Glutamatergic neuron (in vitro differentiated cells): ENCODE measurements around the gene CMPK1. TPM values are rescaled to one million over a fixed set of nuclear protein-coding genes. Genes with fewer than 3 reads are reported as not detected.

Experiments
- DNase-seq: peaks from one replicate; pipeline ENCODE4 v3.0.0; 2022
- H3K27ac Mint-ChIP-seq: one replicate; pipeline ENCODE4 v1.8.0; 2020; ENCODE audit warnings: mild to moderate bottlenecking, mixed read lengths, inconsistent platforms; ENCODE audit not compliant: unreplicated experiment
- H3K27me3 Mint-ChIP-seq: one replicate; pipeline ENCODE4 v1.8.0; 2020; ENCODE audit warnings: mild to moderate bottlenecking, moderate library complexity, mixed read lengths, inconsistent platforms; ENCODE audit not compliant: unreplicated experiment
- H3K36me3 Mint-ChIP-seq: one replicate; pipeline ENCODE4 v1.8.0; 2020; ENCODE audit warnings: mild to moderate bottlenecking, mixed read lengths, inconsistent platforms; ENCODE audit not compliant: unreplicated experiment
- H3K4me1 Mint-ChIP-seq: one replicate; pipeline ENCODE4 v1.8.0; 2020; ENCODE audit warnings: mild to moderate bottlenecking, low read depth, mixed read lengths, inconsistent platforms; ENCODE audit not compliant: unreplicated experiment
- H3K4me3 Mint-ChIP-seq: one replicate; pipeline ENCODE4 v1.8.0; 2020; ENCODE audit warnings: mild to moderate bottlenecking, mixed read lengths, inconsistent platforms; ENCODE audit not compliant: unreplicated experiment
- H3K9me3 Mint-ChIP-seq: one replicate; pipeline ENCODE4 v1.8.0; 2020; ENCODE audit warnings: mild to moderate bottlenecking, moderate library complexity, mixed read lengths, inconsistent platforms; ENCODE audit not compliant: unreplicated experiment
- CTCF ChIP-seq: fragments of 200-600 bp; sonication (generic); IDR thresholded peaks from one replicate; pipeline ENCODE4 v1.5.0; 2021; ENCODE audit not compliant: partially characterized antibody, unreplicated experiment
- total RNA-seq: library from RNA; stranded (reverse); fragmentation: NEBNext Ultra II Directional; extraction: Animal tissue kit (Norgen Biotek cat#: 25700); gene quantifications from one replicate; pipeline ENCODE4 v1.2.1, GENCODE V29; 2021; ENCODE audit not compliant: unreplicated experiment

CMPK1 gene
- total RNA-seq, 1 donor from 2014 or later: 60.4 TPM

DNA sequence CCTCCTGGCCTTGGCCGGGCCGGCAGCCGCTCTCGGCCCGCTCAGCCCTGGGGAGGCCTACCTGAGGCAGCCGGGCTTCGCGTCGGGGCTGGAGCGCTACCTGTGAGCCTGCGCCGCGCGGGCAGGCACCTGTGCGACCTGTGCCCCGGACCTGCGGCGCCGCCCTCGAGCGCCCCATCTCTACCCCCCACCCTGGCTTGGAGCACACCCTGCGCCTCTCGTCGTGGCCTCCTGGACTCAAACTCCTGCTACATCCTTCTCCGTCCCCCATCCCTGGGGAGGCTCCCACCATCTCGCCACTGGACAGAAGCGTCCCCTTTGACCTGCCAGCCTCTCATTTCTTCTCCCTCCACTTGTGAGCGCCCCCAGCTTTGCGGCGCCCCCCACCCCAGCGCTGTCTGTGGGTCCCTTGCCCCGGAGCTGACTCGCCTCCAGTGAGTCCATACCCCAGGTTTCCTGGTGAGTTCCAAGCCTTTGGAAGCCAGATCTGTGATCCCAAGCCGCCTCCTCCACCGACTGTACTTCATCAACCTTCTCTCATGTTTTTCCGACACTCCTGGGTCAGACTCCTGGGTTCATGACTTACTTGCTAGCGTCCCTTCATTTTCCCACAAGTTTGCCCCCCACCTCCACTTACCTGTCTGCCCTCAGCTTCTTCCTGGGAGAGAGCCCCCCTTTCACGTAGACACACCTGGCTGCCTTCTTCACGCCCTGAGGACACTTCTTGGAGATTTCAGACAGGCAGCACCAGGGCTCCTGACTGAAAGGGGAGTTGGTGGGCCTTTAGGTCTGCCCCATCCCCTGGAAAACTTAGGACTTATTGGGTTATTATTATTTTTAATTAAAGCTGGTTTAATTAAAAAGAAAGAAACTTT, 83.8 kb downstream of the CMPK1 start:
- Mint-ChIP-seq H3K27me3 (peaks cover 30% of the 10 kb centered on the region), H3K9me3 (peaks cover 8% of the 10 kb centered on the region), H3K4me3 (peak overlapping the region; percentile 17), H3K27ac (no peak overlapping the region), H3K36me3 (no peaks in the 10 kb centered on the region), H3K4me1 (no peaks in the 10 kb centered on the region)
- no peak for DNase-seq
- TF ChIP-seq CTCF: no peak

GRCh38 chr1:47418122-47418521, 84.5 kb downstream of the CMPK1 start:
- no peak for DNase-seq
- TF ChIP-seq CTCF: no peak
- Mint-ChIP-seq H3K27ac (no peak overlapping the region), H3K4me1 (no peaks in the 10 kb centered on the region), H3K4me3 (no peak overlapping the region), H3K36me3 (no peaks in the 10 kb centered on the region), H3K27me3 (peaks cover 30% of the 10 kb centered on the region), H3K9me3 (peaks cover 8% of the 10 kb centered on the region)

- no peaks in the 10 kb centered on the region for H3K36me3 Mint-ChIP-seq
- H3K27me3 Mint-ChIP-seq: peaks cover 33% of the 10 kb centered on the region
- no peak for TF ChIP-seq CTCF
- peaks cover 8% of the 10 kb centered on the region for H3K9me3 Mint-ChIP-seq
- no peak overlapping the region for H3K27ac Mint-ChIP-seq
- no peak for DNase-seq
- no peak overlapping the region for H3K4me3 Mint-ChIP-seq
- H3K4me1 Mint-ChIP-seq: no peaks in the 10 kb centered on the region
Measured at GRCh38 chr1:47418681-47419325, 85.2 kb downstream of the CMPK1 start.

DNA sequence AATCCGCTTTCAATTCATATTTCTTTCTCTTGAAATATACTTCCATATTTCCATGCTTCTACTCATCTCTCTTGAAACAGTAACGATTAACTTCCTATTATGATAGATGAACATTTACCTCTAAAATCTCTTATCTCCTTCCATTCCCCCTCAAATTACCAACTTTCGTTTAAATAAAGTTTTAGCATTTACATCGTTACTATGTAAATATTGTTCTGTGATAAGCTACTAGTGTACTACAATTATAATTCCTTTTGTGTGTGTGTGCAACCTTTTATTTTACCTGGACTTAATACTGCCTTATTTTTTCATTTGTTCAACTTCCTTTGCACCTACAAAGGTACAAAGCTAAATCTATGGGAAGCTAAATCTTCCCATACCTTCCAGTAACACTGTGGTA, 87.0 kb downstream of the CMPK1 start:
- no peaks in the 10 kb centered on the region for H3K4me1 Mint-ChIP-seq
- no peak for DNase-seq
- H3K9me3 Mint-ChIP-seq: peaks cover 6% of the 10 kb centered on the region
- no peaks in the 10 kb centered on the region for H3K36me3 Mint-ChIP-seq
- TF ChIP-seq CTCF: no peak
- peaks cover 27% of the 10 kb centered on the region for H3K27me3 Mint-ChIP-seq
- no peak overlapping the region for H3K27ac Mint-ChIP-seq
- H3K4me3 Mint-ChIP-seq: no peak overlapping the region

- Mint-ChIP-seq H3K4me3 (no peak overlapping the region), H3K4me1 (peaks cover 2% of the 10 kb centered on the region), H3K9me3 (no peaks in the 10 kb centered on the region), H3K27me3 (peaks cover 11% of the 10 kb centered on the region), H3K27ac (no peak overlapping the region), H3K36me3 (no peaks in the 10 kb centered on the region)
- DNase-seq: no peak
- TF ChIP-seq CTCF: no peak
Measured at GRCh38 chr1:47423872-47424271, 90.3 kb downstream of the CMPK1 start.
